ENCODE results near the gene SMIM32. TPM values are rescaled to one million over a fixed set of nuclear protein-coding genes. Genes with fewer than 3 reads are reported as not detected.

SMIM32 gene
- total RNA-seq, 2 experiments from 2014 or later = not detected

DNA sequence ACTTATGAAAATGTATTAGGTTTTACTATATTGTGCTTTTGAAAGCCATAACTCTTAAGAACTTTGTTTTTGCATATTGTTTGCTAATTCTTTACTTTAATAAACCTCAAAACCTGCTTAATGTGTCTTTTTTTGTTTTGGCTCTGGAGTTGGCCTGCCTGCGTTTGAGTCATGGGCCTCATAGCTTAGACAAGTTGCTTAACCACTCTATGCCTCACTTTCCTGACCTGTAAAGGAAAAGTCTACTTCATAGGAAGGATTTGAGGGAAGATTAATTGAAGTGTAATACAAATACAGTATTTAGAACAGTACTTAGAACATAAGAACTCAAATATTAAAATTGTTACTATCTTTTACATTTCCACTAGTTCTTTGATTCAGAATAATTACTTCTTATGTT lies 10.3 kb downstream of the SMIM32 start:
- no peak overlapping the region for H3K27ac ChIP-seq (ENCODE audit: low read depth, low read length, poor library complexity, severe bottlenecking)
- H3K79me2 ChIP-seq (ENCODE audit: insufficient read depth, low read depth, low read length) = no peaks in the 10 kb centered on the region
- no TSS peak for BruUV-seq (replicated peaks)
- H3K9me2 ChIP-seq (ENCODE audit: insufficient read depth, low read length) = no peaks in the 10 kb centered on the region
- no peak overlapping the region for H3K4me2 ChIP-seq (ENCODE audit: low read length)
- peaks cover 76% of the 10 kb centered on the region for H3K36me3 ChIP-seq (ENCODE audit: insufficient read depth, low read length)
- no peak overlapping the region for H2AFZ ChIP-seq (ENCODE audit: low read length)
- no peak for TF ChIP-seq EZH2phosphoT487 (IDR thresholded peaks at IDR 0.05; ENCODE audit: borderline replicate concordance, low read depth, low read length)
- TF ChIP-seq, protein P1, sequence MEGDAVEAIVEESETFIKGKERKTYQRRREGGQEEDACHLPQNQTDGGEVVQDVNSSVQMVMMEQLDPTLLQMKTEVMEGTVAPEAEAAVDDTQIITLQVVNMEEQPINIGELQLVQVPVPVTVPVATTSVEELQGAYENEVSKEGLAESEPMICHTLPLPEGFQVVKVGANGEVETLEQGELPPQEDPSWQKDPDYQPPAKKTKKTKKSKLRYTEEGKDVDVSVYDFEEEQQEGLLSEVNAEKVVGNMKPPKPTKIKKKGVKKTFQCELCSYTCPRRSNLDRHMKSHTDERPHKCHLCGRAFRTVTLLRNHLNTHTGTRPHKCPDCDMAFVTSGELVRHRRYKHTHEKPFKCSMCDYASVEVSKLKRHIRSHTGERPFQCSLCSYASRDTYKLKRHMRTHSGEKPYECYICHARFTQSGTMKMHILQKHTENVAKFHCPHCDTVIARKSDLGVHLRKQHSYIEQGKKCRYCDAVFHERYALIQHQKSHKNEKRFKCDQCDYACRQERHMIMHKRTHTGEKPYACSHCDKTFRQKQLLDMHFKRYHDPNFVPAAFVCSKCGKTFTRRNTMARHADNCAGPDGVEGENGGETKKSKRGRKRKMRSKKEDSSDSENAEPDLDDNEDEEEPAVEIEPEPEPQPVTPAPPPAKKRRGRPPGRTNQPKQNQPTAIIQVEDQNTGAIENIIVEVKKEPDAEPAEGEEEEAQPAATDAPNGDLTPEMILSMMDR (conservative IDR thresholded peaks at IDR 0.05; ENCODE audit: low read length) = no peak
- H3K4me3 ChIP-seq (ENCODE audit: low read depth, low read length, poor library complexity, severe bottlenecking) = no peak overlapping the region
- no peak for DNase-seq (ENCODE audit: low spot score)
- intact Hi-C loops (cut with micrococcal nuclease; ENCODE audit: unreplicated experiment) = no loop called here
- ChIA-PET CTCF (ENCODE audit: unreplicated experiment) (no interaction called here), POLR2A (interaction anchor here (1.2 kb wide), 1 partner anchor 112 kb away, joined by 3 read pairs; no protein-coding TSS in a partner anchor)
- H4K20me1 ChIP-seq (ENCODE audit: insufficient read depth, low read length) = no peaks in the 10 kb centered on the region
- H3K9me3 ChIP-seq (ENCODE audit: low read length) = no peaks in the 10 kb centered on the region
- H3K4me1 ChIP-seq (ENCODE audit: insufficient read depth, low read length, poor library complexity, severe bottlenecking) = no peaks in the 10 kb centered on the region

DNA sequence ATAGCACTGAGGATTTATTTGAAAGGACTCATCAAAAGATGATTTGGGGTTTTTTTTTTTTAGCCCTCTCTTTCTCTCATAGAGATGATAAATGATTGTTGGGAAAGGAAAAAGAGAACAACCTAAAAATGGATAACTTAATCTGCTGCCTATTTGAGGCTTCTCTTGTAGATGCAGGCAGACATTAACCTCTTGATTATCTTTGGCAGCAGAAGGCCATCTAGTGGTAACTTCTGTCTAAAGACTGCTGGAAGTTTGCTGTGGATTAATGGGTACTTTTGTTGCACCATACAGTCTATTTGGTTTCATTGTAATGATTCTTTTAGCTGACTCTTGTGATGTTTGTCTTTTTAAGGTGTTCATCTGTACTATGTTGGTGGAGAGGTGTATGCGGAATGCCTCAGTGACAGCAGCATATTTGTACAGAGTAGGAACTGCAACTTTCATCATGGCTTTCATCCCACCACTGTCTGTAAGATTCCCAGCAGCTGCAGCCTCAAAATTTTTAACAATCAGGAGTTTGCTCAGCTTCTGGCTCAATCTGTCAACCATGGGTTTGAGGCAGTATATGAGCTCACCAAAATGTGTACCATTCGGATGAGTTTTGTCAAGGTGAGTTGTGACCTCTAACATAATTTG lies 18.8 kb downstream of the SMIM32 start:
- H3K4me2 ChIP-seq (ENCODE audit: low read length) = peak overlapping the region; percentile 41; the same call in 1 of the 2 replicates
- H3K4me1 ChIP-seq (ENCODE audit: insufficient read depth, low read length, poor library complexity, severe bottlenecking) = peaks cover 34% of the 10 kb centered on the region
- no peak for TF ChIP-seq EZH2phosphoT487 (IDR thresholded peaks at IDR 0.05; ENCODE audit: borderline replicate concordance, low read depth, low read length)
- TF ChIP-seq, protein P1 (conservative IDR thresholded peaks at IDR 0.05; ENCODE audit: low read length) = peak; percentile 94
- intact Hi-C loops (cut with micrococcal nuclease; ENCODE audit: unreplicated experiment) = loop anchor here (1.0 to 5.0 kb wide), 6 partner anchors 41 to 287 kb away; partner anchors contain the start of gene SMAD5
- H4K20me1 ChIP-seq (ENCODE audit: insufficient read depth, low read length) = no peaks in the 10 kb centered on the region
- H3K9me2 ChIP-seq (ENCODE audit: insufficient read depth, low read length) = no peaks in the 10 kb centered on the region
- peaks cover 51% of the 10 kb centered on the region for H3K79me2 ChIP-seq (ENCODE audit: insufficient read depth, low read depth, low read length)
- no peak overlapping the region for H2AFZ ChIP-seq (ENCODE audit: low read length)
- H3K27ac ChIP-seq (ENCODE audit: low read depth, low read length, poor library complexity, severe bottlenecking) = peak overlapping the region; percentile 24
- BruUV-seq (replicated peaks) = no TSS peak
- ChIA-PET CTCF (ENCODE audit: unreplicated experiment) (interaction anchor here (1.2 kb wide), 1 partner anchor 111 kb away, joined by 4 read pairs; no protein-coding TSS in a partner anchor), POLR2A (interaction anchor here (0.8 to 1.2 kb wide), 4 partner anchors 10 to 111 kb away, joined by 3 to 4 read pairs (median 3); partner anchors contain the start of gene SMAD5)
- H3K36me3 ChIP-seq (ENCODE audit: insufficient read depth, low read length) = peaks cover 95% of the 10 kb centered on the region
- no peak overlapping the region for H3K4me3 ChIP-seq (ENCODE audit: low read depth, low read length, poor library complexity, severe bottlenecking)
- DNase-seq (ENCODE audit: low spot score) = peak; percentile 76
- peaks cover 7% of the 10 kb centered on the region for H3K9me3 ChIP-seq (ENCODE audit: low read length)

DNA sequence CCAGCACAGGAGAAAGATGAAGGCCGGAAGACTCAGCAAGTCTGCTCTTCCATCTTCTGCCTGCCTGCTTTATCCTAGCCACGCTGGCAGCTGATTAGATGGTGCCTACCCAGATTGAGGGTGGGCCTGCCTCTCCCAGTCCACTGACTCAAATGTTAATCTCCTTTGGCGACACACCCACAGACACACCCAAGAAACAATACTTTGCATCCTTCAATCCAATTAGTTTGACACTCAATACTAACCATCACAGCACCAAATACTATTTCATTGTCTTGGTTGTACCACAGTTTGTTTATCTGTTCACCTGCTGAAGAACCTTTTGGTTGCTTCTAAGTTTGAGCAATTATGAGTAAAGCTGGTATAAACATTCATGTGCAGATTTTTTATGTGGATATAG lies 23.7 kb downstream of the SMIM32 start:
- Histone ChIP-seq H4K20me1 (ENCODE audit: insufficient read depth, low read length) (no peaks in the 10 kb centered on the region), H3K9me3 (ENCODE audit: low read length) (peaks cover 7% of the 10 kb centered on the region), H3K79me2 (ENCODE audit: insufficient read depth, low read depth, low read length) (peaks cover 87% of the 10 kb centered on the region), H3K9me2 (ENCODE audit: insufficient read depth, low read length) (no peaks in the 10 kb centered on the region), H3K4me3 (ENCODE audit: low read depth, low read length, poor library complexity, severe bottlenecking) (no peak overlapping the region), H3K36me3 (ENCODE audit: insufficient read depth, low read length) (peaks cover 75% of the 10 kb centered on the region), H3K27ac (ENCODE audit: low read depth, low read length, poor library complexity, severe bottlenecking) (no peak overlapping the region), H2AFZ (ENCODE audit: low read length) (no peak overlapping the region), H3K4me2 (ENCODE audit: low read length) (no peak overlapping the region), H3K4me1 (ENCODE audit: insufficient read depth, low read length, poor library complexity, severe bottlenecking) (peaks cover 77% of the 10 kb centered on the region)
- no TSS peak for BruUV-seq (replicated peaks)
- intact Hi-C loops (cut with micrococcal nuclease; ENCODE audit: unreplicated experiment) = loop anchor here (2.0 to 10.0 kb wide), 3 partner anchors 132 to 1586 kb away; partner anchors contain the start of gene HNRNPA0
- DNase-seq (ENCODE audit: low spot score) = no peak
- CTCF ChIA-PET (ENCODE audit: unreplicated experiment) = interaction anchor here (0.6 kb wide), 1 partner anchor 133 kb away, joined by 4 read pairs; no protein-coding TSS in a partner anchor
- TF ChIP-seq, protein P1 (conservative IDR thresholded peaks at IDR 0.05; ENCODE audit: low read length) = no peak
- no peak for TF ChIP-seq EZH2phosphoT487 (IDR thresholded peaks at IDR 0.05; ENCODE audit: borderline replicate concordance, low read depth, low read length)
- POLR2A ChIA-PET = interaction anchor here (0.8 to 2.5 kb wide), 6 partner anchors 8 to 139 kb away, joined by 3 to 8 read pairs (median 6); partner anchors contain the start of gene SMAD5

Measured in OCI-LY7 (cell line).